IMR-90 (cell line): Measurements from ENCODE around the gene PIAS4.

ENCODE experiments used
- CHD1 ChIP-seq: IDR thresholded peaks from 2 replicates; pipeline ENCODE4 v1.6.1; 2012; ENCODE audit warnings: low read depth, low read length, improper control_type of control experiment
- MAZ ChIP-seq: IDR thresholded peaks from 2 replicates; pipeline ENCODE4 v1.6.1; 2012; ENCODE audit warnings: low read depth, mild to moderate bottlenecking, low read length, improper control_type of control experiment, moderate library complexity, borderline replicate concordance
- NFE2L2 ChIP-seq: fragments of 150-350 bp; IDR thresholded peaks from 2 replicates; pipeline ENCODE4 v1.6.1; 2016; ENCODE audit warnings: low read depth, mild to moderate bottlenecking, low read length

DNA sequence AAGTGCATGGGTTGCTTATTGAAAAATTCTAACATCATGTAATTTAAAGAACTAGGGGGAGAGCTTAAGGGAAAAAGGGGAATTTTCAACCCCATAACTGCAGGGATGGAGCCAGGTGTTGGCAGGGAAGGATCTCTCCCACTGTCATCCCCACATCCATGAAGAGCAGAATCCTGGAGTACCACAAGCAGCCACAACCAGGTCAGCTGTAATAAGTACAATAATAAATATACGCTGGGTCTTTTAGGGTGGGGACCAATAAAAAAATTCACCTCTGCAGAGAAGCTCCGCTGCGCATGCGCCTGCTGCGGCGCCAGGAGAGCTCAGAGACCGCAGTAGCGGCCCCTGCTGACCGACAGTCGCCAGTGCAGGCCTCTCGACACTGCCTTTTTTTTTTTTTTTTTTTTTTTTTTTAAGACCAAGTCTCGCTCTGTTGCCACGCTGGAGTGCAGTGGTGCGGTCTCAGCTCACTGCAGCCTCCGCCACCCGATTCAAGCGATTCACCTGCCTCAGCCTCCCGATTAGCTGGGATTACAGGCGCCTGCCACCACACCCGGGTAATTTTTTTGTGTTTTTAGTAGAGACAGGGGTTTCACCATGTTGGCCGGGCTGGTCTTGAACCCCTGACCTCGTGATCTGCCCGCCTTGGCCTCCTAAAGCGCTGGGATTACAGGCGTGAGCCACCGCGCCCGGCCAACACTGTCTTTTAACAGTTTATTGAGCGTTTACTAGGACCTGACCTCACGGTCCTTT is 19.7 kb upstream of the PIAS4 start:
- TF ChIP-seq CHD1 (no peak), NFE2L2 (no peak), MAZ (no peak)
